Upper lobe of left lung (tissue), 6 donors: ENCODE data around the gene CSH2. TPM values are rescaled to one million over a fixed set of nuclear protein-coding genes. Genes with fewer than 3 reads are reported as not detected.
"Not testable (repeated sequence)": the region's sequence is repeated elsewhere in the genome, so short reads cannot be mapped to it uniquely, and the experiment has no call there.

Experiments
- ATAC-seq, 2 donors: fragments of 200-7000 bp; cut with Tn5 transposase; one replicate each; pipeline ENCODE4 v1.9.1; 2022; ENCODE audit warnings: mild to moderate bottlenecking in 2 of 2, moderate library complexity in 2 of 2; ENCODE audit not compliant: low FRiP score in 2 of 2
- DNase-seq, 2 donors: peaks; one replicate each; pipeline ENCODE4 v3.0.0-alpha.2; 2019 to 2020
- H3K27ac ChIP-seq, 4 donors: fragments of 200-600 bp; sonication (generic); one replicate each; pipeline ENCODE4 v1.5.1; 2016 to 2019
- H3K27me3 ChIP-seq, 4 donors: fragments of 200-600 bp; sonication (generic); one replicate each; pipeline ENCODE4 v1.5.1; 2017 to 2019
- H3K36me3 ChIP-seq, 4 donors: fragments of 200-600 bp; sonication (generic); one replicate each; pipeline ENCODE4 v1.5.1; 2016 to 2019
- H3K4me1 ChIP-seq, 4 donors: fragments of 200-600 bp; sonication (generic); one replicate each; pipeline ENCODE4 v1.5.1; 2018 to 2019
- H3K4me3 ChIP-seq, 4 donors: fragments of 200-600 bp; sonication (generic); one replicate each; pipeline ENCODE4 v1.5.1; 2017 to 2019; ENCODE audit warnings: mild to moderate bottlenecking in 2 of 4, moderate library complexity in 1 of 4
- H3K9me3 ChIP-seq, 4 donors: fragments of 200-600 bp; sonication (generic); one replicate each; pipeline ENCODE4 v1.5.1; 2018 to 2019
- EP300 ChIP-seq, 4 donors: sonication (generic); formaldehyde crosslinking; IDR thresholded peaks; one replicate each; pipeline ENCODE4 v1.5.1; 2017; ENCODE audit warnings: antibody characterized with exemption in 4 of 4, control low read depth in 2 of 4
- POLR2A ChIP-seq, 4 donors: fragments of 450-650 bp; IDR thresholded peaks; one replicate each; pipeline ENCODE4 v1.5.1; 2016 to 2017; ENCODE audit warnings: antibody characterized with exemption in 4 of 4, mild to moderate bottlenecking in 2 of 4
- POLR2AphosphoS5 ChIP-seq, 2 donors: sonication (generic); formaldehyde crosslinking; IDR thresholded peaks; one replicate each; pipeline ENCODE4 v1.5.1; 2017; ENCODE audit warnings: antibody characterized with exemption in 2 of 2
- WGBS, 2 donors: methylation state at CpG; one replicate each; pipeline ENCODE4 v1.1.5; 2017 to 2018; 5-methylcytosine and 5-hydroxymethylcytosine counted together
- total RNA-seq, 6 donors: library from RNA; depleted of rRNA in 4 of 6; stranded (reverse); fragments of >200 nt in 4 of 6; gene quantifications; one replicate each; pipeline versions ENCODE4 v1.1.0 to v1.2.1, GENCODE V29; 2016 to 2021
- TF ChIP-seq, protein P1 (sequence below), 6 experiments: fragments of 450-650 bp in 4 of 6; fragments of 200-600 bp in 2 of 6; sonication (generic) in 2 of 6; IDR thresholded peaks; one replicate each; pipeline ENCODE4 v1.5.1; 2016 to 2019; ENCODE audit warnings: antibody characterized with exemption in 6 of 6
- donor health status: DM: no; HTN: no; CAD: no; lungs with moderate emphysema.
- donor health status: DM: no; HTN: yes; CAD: no; lungs with severe emphysema.

CSH2 gene
- total RNA-seq, 6 donors from 2014 or later = not detected

- 81 to 85% methylated on average over 10 to 13 of the region's 13 CpGs for WGBS, 2 donors
- no peak for DNase-seq
- H3K4me1 ChIP-seq = no peaks in the 10 kb centered on the region
Measured at GRCh38 chr17:63917646-63918045, 44.2 kb upstream of the CSH2 start.

GRCh38 chr17:63917206-63917605, 43.7 kb upstream of the CSH2 start:
- H3K4me3 ChIP-seq, H3K27me3 ChIP-seq, H3K9me3 ChIP-seq, H3K36me3 ChIP-seq, H3K27ac ChIP-seq, H3K4me1 ChIP-seq, DNase-seq, ATAC-seq: not testable (repeated sequence)
- 84 to 100% methylated on average over 2 to 9 of the region's 11 CpGs for WGBS, 2 donors

More at GRCh38 chr17:63917646-63918045, 44.2 kb upstream of the CSH2 start:
- ATAC-seq = no peak
- no peak for TF ChIP-seq POLR2AphosphoS5 (IDR thresholded peaks at IDR 0.05)
- TF ChIP-seq POLR2A (IDR thresholded peaks at IDR 0.05) = no peak
- TF ChIP-seq, protein P1, sequence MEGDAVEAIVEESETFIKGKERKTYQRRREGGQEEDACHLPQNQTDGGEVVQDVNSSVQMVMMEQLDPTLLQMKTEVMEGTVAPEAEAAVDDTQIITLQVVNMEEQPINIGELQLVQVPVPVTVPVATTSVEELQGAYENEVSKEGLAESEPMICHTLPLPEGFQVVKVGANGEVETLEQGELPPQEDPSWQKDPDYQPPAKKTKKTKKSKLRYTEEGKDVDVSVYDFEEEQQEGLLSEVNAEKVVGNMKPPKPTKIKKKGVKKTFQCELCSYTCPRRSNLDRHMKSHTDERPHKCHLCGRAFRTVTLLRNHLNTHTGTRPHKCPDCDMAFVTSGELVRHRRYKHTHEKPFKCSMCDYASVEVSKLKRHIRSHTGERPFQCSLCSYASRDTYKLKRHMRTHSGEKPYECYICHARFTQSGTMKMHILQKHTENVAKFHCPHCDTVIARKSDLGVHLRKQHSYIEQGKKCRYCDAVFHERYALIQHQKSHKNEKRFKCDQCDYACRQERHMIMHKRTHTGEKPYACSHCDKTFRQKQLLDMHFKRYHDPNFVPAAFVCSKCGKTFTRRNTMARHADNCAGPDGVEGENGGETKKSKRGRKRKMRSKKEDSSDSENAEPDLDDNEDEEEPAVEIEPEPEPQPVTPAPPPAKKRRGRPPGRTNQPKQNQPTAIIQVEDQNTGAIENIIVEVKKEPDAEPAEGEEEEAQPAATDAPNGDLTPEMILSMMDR (IDR thresholded peaks at IDR 0.05) = no peak
- no peak for TF ChIP-seq EP300 (IDR thresholded peaks at IDR 0.05)
- H3K9me3 ChIP-seq = no peaks in the 10 kb centered on the region
- no peaks in the 10 kb centered on the region for H3K36me3 ChIP-seq
- no peaks in the 10 kb centered on the region for H3K27me3 ChIP-seq
- H3K4me3 ChIP-seq = no peak overlapping the region
- no peak overlapping the region for H3K27ac ChIP-seq

DNA sequence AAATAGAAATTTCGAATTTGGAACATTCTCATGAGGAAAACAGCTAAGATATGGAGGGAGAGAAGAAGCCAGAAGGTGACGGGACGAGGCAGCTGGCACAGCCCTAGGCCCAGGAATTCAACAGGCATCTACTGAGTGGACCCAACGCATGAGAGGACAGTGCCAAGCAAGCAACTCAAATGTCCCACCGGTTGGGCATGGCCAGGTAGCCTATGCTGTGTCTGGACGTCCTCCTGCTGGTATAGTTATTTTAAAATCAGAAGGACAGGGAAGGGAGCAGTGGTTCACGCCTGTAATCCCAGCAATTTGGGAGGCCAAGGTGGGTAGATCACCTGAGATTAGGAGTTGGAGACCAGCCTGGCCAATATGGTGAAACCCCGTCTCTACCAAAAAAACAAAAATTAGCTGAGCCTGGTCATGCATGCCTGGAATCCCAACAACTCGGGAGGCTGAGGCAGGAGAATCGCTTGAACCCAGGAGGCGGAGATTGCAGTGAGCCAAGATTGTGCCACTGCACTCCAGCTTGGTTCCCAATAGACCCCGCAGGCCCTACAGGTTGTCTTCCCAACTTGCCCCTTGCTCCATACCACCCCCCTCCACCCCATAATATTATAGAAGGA, 43.2 kb upstream of the CSH2 start:
- H3K4me3 ChIP-seq = no peak overlapping the region
- ATAC-seq = no peak
- no peaks in the 10 kb centered on the region for H3K27me3 ChIP-seq
- 82 to 87% methylated on average over 12 of the region's 12 CpGs for WGBS, 2 donors
- no peak overlapping the region for H3K27ac ChIP-seq
- no peak for DNase-seq
- TF ChIP-seq, protein P1 (IDR thresholded peaks at IDR 0.05) = no peak
- TF ChIP-seq POLR2AphosphoS5 (IDR thresholded peaks at IDR 0.05) (no peak), POLR2A (IDR thresholded peaks at IDR 0.05) (no peak), EP300 (IDR thresholded peaks at IDR 0.05) (no peak)
- no peaks in the 10 kb centered on the region for H3K9me3 ChIP-seq
- H3K36me3 ChIP-seq = no peaks in the 10 kb centered on the region
- no peaks in the 10 kb centered on the region for H3K4me1 ChIP-seq

GRCh38 chr17:63915753-63916152, 42.3 kb upstream of the CSH2 start:
- H3K36me3 ChIP-seq, H3K4me1 ChIP-seq, ATAC-seq, H3K27ac ChIP-seq, H3K27me3 ChIP-seq, DNase-seq, H3K4me3 ChIP-seq, H3K9me3 ChIP-seq: not testable (repeated sequence)
- WGBS, 2 donors = 62 to 80% methylated on average over 10 of the region's 10 CpGs

GRCh38 chr17:63914471-63914870, 41.0 kb upstream of the CSH2 start:
- H3K4me1 ChIP-seq = no peaks in the 10 kb centered on the region
- H3K9me3 ChIP-seq = no peaks in the 10 kb centered on the region
- no peak overlapping the region for H3K4me3 ChIP-seq
- no peak overlapping the region for H3K27ac ChIP-seq
- no peaks in the 10 kb centered on the region for H3K27me3 ChIP-seq
- 95 to 96% methylated on average over 4 to 7 of the region's 7 CpGs for WGBS, 2 donors
- ATAC-seq (no peak), DNase-seq (no peak)
- H3K36me3 ChIP-seq = no peaks in the 10 kb centered on the region
- no peak for TF ChIP-seq POLR2A (IDR thresholded peaks at IDR 0.05)
- TF ChIP-seq, protein P1 (IDR thresholded peaks at IDR 0.05) = no peak
- no peak for TF ChIP-seq POLR2AphosphoS5 (IDR thresholded peaks at IDR 0.05)
- TF ChIP-seq EP300 (IDR thresholded peaks at IDR 0.05) = no peak

DNA sequence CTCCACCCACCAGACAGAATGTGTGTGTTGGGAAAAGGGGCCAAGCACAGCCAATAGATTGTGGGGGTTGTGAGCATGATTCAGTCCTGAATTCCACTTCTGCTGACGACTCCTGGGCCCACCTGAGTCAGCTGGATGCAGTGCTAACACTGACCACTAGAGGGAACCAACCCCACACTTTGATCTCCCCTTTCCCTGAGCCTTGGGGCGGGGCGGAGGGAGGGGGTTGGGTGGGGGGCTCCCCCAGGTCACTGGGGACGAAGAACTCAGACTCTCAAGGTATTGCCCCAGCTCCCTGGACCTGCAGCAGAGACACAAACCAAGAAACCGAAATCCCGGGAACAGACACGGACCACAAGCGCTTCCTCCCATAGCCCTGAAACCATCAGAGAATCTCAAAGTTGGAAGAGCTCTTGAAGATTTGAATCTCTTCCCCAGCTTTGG, 38.2 kb upstream of the CSH2 start:
- 37 to 94% methylated on average over 3 to 8 of the region's 8 CpGs for WGBS, 2 donors

More for the DNA sequence above, 38.2 kb upstream of the CSH2 start:
- no peaks in the 10 kb centered on the region for H3K36me3 ChIP-seq
- no peak for TF ChIP-seq EP300 (IDR thresholded peaks at IDR 0.05)
- TF ChIP-seq, protein P1 (IDR thresholded peaks at IDR 0.05) = peak; percentile 53 to 95 (median 68)
- ATAC-seq = peak; percentile 64 to 74
- H3K4me1 ChIP-seq = no peaks in the 10 kb centered on the region
- H3K4me3 ChIP-seq = no peak overlapping the region
- H3K27me3 ChIP-seq = no peaks in the 10 kb centered on the region
- DNase-seq = no peak
- no peak overlapping the region for H3K27ac ChIP-seq
- no peaks in the 10 kb centered on the region for H3K9me3 ChIP-seq
